NCI-H446 (cell line): ENCODE data around the gene VARS1.

Source experiments
- DNase-seq, 2 experiments: peaks; one replicate each; lab custom pipeline; 2025; lab: John Stamatoyannopoulos, UW

VARS1 gene

DNA sequence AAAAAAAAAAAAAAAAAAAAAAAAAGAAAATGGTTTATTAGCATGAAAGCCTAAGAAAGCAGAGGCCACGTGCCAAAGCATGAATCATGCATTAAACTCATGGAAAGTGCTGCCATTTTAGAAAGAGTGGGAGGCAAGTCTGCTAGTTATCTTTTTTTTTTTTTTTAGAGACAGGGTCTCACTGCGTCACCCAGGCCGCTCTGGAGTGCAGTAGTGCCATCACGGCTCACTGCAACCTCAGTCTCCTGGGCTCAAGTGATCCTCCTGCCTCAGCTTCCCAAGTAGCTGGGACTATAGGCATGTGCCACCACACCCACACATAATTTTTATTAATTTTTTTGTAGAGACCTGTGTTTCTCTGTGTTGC lies 23.6 kb downstream of the VARS1 start:
- DNase-seq: no peak

DNA sequence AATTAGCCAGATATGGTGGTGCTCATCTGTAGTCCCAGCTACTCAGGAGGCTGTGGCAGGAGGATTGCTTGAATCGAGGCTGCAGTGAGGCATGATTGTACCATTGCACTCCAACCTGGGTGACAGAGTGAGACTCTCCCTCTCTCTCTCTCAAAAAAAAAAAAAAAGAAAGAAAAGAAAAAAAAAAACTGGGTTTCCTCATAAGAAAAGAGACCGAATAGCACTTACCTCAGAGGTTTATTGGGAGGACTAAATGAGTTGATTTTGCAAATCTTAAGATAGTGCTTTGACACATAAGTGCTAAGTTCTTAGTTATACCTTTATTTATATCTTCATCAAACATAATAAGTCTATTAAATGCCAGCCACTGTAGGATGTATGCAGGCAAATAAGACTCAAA lies 24.7 kb downstream of the VARS1 start:
- no peak for DNase-seq

DNA sequence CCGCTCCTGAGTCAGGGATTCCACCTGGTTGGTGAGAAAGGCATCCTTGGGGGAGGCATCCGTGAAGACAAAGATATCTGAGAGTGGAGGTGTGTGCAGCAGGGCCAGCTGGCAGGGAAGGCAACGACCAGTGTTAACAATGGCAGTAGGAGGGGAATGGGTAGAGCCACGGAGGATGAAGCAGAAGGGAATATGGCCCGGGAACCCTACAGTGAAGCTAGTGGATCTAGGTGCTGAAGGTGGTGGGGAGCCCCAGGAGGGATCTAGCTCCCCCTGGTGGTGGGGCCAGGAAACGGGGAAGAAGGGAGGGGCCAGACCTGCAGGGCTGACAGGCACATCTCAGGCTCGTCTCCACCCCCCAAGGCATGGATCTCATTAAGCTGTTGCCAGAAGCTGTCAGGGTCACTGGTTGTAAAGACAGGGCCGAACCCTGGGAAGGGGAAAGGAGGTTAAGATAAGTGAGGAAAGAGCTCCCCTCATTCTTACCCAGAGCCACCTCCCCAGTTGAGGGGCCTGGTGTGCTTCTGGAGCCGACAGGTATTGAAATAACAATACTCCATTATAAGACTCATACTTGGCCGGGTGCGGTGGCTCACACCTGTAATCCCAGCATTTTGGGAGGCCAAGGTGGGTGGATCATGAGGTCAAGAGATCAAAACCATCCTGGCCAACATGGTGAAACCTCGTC lies 25.7 kb downstream of the VARS1 start:
- peak in 1 of 2 experiments; percentile 29 for DNase-seq

DNA sequence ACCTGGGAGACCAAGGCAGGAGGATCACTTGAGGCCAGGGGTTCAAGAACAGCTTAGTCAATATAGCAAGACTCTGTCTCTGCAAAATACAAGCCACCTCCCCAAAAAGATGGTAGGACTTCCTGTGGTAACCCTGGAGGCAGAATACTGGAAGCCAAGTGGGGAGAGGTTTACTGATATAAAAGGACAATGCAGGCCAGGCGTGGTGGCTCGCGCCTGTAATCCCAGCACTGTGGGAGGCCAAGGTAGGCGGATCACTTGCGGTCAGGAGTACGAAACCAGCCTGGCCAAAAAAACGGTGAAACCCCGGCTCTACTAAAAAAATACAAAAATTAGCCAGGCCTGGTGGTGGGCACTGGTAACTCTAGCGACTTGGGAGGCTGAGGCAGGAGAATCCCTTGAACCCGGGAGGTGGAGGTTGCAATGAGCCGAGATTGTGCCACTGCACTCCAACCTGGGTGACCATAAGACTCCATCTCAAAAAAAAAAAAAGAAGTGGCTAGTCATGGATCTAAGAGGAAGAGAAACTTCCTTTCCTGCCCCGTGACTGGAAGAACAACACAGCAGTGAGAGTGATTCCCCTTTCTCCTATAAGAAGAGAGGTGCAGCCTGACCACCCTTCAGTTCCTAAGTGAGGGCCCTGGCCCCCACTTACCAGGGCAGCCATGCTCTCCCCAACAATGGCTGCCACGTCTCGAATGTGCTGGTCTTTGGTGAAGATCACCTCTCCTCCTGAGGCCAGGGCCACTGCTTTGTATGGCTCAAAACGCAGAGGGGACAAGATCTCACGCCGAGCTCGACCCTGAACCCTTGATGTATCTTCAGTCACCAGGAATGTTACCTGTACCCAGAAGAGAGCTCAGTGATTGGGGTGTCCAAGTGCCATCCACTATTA lies 26.9 kb downstream of the VARS1 start:
- no peak for DNase-seq

DNA sequence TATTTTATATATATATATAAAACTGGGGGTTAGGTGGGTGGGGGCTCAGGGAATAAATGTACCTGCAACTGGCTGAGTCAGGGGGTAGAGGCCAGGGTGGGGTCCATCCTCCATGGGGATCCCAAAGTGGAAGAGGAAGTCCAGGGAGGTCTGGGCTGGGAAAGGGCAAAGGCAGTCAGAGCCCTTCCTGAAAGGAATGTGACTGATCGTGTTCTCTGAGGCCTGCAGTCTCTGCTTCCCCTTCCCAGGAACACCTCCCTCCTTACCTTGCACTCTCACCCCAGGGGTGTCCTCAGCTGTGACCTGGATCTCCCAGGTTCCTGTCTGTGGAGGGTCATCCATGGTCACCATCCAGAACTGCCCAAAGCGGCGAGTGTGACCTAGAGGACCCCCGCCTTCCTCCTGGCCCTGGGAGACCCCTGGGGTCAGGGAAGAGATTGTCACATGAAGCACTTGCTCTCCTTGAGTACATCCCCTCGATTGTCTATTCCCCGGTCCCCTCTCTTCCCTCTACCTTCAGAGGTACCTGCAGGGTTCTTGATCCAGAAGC lies 28.4 kb downstream of the VARS1 start:
- no peak for DNase-seq

DNA sequence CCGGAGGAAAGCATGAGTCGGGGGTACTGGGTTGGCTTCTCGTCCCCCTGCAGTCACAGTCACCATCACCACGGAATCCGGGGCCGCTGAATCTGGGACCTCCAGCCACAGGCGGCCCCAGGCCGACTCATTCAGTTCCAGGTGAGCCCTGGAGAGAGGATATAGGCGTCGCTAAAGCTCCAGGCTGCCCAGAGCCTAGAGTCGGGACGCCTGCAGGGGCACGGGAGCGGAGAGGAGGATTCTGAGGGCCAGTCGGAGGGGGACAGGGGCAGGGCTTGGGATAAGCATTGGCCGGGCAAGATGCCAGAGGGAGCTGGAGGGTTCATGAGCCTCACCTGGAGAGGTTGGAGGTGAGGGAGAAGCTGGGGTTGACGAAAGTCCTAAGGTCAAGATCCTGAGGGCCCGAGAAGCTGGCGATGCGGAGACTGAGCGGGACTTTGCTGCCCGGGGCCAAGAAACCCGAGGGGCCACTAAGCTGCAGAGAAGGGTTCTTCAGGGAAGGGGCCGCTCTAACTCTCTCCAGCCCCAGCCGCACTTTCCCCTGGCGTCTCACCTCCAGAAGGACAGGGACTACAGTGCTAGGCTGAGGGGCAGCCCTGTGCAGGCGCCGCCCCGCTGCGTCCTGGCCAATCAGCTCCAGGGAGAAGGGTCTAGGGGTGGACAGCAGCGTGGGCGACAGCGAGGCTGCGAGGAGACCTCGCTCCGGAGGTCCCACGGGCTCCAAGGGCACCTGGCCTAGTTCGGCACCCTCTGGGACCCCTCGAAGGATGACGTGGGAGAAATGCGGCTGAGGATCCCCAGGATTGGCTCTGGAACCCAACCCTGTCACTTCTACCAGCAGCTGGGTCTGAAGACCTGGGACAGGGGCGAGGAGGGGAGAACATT lies 29.4 kb downstream of the VARS1 start:
- no peak for DNase-seq

DNA sequence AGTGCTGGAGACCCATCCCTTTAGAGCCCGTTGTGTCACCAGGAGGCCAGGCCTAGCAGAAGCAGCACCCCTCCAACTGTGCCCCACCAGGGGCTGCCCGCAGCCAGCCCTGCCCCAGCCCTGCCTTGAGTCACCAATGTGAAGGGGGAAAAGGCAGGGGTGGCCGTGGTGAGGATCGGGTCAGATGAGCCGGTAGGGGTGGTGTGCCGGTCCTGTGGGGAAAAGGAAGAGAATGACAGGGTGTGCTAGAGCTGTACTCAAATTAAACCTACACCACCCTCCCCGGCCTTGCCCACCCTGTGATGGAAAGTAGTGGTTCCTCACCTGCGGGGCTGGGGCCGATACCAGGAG lies 30.0 kb downstream of the VARS1 start:
- no peak for DNase-seq

DNA sequence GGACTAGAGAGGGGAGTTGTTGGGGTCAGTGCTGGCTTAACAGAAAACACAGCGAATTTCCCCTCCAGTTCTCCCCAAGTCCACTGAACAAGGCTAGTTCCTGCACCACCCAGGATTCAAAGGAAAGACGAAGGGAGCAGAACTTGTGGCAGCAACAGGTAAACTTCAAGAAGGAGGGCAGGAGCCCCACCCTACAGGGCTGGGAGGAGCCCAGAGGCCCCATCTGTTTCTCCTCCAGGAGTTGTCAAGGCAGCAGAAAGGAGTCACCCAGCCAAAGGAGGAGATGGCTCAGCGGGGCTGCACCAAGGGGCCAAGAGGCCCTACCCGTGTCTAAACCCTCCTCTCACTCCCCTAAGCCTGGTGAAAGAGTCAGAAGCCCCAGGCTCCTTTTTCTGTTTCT lies 31.4 kb downstream of the VARS1 start:
- no peak for DNase-seq

DNA sequence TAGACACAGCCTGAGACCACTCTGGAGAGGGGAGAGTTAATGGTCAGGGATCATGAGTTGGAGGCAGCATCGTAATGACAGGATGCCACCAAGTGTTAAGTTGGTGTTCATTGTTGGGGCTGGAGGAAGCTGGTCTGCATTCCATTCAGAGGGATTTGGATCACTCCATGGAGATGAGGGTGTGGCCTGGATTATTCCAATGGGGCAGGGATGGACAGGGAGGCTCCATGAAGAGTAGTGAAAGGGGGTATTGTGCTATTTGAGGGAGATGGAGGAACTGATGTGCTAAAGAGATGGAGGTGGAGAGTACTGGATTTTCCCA lies 32.0 kb downstream of the VARS1 start:
- no peak for DNase-seq

DNA sequence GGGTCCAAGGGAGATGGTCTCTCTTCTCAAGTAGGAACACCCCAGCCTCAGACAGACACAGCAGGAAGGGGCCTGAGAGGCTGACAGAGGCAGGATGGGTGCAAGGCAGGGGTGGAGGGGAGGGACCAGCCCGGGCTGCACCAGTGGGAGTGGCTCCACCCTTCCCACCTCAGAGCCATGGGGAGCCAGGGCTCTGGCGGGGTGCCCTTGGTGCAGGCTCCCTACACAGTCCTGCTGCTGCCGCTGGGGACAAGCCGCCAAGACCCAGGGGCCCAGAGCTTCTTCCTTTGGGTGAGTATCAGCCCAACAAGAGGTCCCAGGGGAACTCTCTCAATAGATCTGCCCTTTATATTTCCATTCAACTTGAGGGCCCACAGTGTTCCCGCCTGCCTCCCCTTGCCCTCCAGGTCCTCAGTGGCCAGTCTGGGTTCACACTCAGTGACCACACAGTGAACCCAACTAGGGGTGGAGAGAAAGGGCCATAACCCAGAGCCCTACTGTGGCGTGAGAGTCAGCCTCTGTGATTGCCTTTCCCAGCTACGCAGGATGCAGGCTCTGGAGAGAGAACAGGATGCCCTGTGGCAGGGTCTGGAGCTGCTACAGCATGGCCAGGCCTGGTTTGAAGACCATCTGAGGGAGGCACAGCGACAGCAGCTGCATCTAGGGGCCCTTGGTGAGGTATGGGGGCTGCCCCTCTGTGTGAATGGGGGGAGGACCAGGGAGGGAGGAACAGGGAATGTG lies 32.5 kb downstream of the VARS1 start:
- DNase-seq: no peak

DNA sequence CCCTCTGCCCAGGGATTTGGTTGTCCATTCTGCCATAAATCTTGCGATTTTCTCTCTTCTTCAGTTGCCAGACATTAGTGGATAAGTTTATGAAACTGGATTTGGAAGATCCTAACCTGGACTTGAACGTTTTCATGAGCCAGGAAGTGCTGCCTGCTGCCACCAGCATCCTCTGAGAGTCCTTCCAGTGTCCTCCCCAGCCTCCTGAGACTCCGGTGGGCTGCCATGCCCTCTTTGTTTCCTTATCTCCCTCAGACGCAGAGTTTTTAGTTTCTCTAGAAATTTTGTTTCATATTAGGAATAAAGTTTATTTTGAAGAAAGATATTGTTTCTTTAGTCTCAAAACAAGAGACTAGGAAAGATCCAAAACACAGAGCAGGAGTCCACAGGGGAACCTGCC lies 33.2 kb downstream of the VARS1 start, which contains the start of gene SAPCD1:
Gene SAPCD1 (plus strand): TSS at position 301 of the 400 bp plus-strand sequence. CDS start 399 bp downstream, outside the sequence.
- DNase-seq: no peak

DNA sequence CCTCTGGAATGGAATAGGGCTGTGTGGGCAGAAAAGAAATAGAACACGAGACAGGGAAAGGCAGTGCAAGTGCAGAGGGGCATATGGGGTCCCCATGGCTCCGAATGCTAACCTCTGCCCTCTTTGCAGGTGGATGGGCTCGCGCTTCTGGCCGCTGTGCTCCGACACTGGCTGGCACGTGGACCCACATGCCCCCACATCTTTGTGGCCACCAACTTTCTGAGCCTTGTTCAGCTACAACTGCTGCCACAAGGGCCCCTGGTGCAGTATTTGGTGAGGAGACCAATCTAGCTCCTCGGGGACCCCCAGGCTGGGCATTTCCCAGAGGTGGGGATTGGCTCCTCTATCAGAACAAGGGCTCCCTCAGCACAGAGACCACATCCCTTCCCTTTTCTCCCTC lies 34.2 kb downstream of the VARS1 start:
- no peak for DNase-seq

DNA sequence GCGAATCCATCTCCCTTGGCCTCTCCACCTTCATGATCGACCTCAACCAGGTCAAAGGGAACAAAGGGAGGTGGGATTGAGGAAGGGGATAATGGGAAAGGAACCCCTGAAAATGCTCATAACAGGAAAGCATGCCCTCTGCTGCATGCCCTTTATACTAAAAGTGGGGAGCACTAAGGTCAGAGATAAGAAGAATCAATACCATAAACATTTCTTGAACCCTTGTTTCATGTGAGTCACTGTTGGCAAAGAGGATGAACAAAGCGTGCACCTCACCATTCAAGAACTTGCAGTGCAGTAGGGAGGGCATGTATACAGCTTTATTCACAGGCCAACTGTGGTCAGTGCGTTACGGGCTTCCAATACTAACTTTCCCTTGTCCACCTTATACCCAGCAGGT lies 34.8 kb downstream of the VARS1 start:
- DNase-seq: no peak

DNA sequence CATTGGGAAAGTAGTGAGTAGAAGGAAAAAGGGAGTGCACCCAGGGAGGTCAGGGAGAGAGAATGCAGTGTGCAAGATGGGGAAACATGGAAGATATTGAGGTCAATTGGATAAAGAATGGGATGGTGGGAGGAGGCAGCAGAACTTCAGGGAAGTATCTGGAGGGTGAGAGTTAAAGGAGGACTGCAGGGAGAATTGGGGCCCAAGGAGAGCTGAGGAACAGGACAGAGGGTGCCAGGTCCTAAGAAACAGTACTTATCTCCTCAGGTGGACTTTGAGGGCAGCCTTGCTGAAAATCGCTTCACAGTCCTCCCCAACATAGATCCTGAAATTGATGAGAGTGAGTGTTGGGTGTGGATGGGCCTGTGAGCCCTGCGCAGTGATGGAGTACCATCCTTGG lies 37.3 kb downstream of the VARS1 start:
- DNase-seq: no peak

DNA sequence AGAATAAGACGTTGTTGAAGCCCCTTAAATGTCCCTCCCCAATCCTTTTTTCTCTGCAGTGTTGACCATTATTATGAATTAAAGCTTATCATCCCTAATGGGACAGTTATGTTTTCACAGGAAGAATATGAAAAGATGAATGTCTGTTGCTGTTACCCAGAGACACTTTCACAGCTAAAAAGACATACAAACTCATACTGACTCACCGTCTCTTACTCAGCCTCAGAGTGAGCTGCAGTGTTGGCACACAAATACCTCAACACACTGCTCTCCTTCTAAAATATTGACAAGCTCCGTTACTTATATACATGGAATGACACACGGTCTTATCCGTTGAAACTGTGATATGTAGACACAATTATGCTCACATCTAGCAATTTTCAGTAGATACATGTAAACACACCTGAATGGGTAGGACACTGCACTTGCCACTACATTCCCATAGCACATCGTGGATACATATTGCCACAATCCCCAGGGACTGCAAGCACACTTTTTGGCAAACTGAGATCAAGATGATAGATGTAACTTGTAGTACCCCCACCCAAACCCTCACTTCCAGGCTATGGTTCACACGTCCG lies 42.7 kb downstream of the VARS1 start:
- no peak for DNase-seq

DNA sequence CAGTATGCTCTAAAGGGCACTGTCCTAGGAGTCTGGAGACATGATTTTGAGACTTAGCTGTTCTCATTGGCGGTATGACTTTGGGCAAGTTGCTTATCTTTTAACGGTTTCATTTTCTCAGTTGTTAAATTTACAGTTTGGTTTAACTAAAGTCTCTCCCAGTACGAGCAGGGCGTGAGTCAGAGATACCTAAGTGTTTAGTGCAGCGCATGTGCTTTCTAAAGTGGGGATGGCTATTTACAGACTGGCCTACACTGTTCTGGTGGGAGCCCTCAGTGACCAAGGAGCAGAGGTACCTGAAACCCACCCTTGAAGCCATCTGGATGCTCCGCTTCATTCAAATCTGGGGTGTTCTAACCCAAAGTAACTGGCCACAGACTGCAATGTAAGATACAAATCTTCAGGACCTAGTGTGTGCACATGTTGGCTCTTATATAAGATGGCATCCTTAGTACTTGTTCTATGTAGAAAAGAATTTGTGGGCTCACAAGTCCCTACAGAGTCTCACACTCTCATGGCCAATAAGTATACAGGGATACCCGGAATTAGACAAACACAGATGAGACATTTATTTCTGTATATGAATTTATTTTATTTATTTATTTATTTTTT lies 45.0 kb downstream of the VARS1 start:
- no peak for DNase-seq

DNA sequence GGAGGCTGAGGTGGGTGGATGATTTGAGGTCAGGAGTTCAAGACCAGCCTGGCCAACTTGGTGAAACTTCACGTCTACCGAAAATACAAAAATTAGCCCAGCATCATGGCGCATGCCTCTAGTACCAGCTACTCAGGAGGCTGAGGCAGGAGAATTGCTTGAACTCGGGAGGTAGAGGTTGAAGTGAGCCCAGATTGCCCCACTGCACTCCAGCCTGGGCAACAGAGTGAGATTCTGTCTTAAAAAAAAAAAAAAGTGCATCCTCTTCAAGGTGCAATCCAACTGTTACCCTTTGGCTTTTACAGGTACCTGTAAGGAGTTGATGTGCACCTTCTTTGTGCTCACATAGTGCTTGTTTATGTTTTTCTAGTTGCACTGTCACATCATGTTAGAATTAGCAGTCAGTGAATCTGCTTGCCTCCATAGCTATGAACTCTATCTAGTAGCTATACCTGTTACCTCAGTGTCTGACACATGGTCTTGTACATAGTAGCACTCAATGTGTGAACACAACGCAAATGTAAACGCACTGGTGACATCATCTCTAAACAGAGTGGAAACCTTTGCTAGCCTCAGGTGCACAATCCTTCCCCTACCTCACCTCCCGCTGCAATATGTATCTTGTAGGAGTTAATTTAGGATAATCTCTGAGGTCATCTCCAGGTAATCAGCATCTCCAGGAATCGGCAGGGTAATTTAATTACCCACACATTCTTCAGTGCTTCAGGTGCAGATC lies 46.1 kb downstream of the VARS1 start:
- no peak for DNase-seq
